H9 (cell line): ENCODE results near the gene PTPRN2. TPM values are rescaled to one million over a fixed set of nuclear protein-coding genes. Genes with fewer than 3 reads are reported as not detected.

Experiments used
- DNase-seq: peaks from one replicate; pipeline ENCODE4 v3.0.0-alpha.2; 2017
- H2AFZ ChIP-seq: one replicate; pipeline ENCODE4 v1.6.1; 2013; ENCODE audit warnings: mild to moderate bottlenecking, low read length, control low read depth, moderate library complexity
- H2AK5ac ChIP-seq: 2 replicates; pipeline ENCODE4 v1.6.1; 2013; ENCODE audit warnings: low read length, control low read depth, mixed read lengths; ENCODE audit not compliant: insufficient read length
- H2BK120ac ChIP-seq: one replicate; pipeline ENCODE4 v1.6.1; 2013; ENCODE audit warnings: low read depth, mild to moderate bottlenecking, low read length, control low read depth, inconsistent platforms; ENCODE audit not compliant: poor library complexity, severe bottlenecking
- H2BK12ac ChIP-seq: 2 replicates; pipeline ENCODE4 v1.6.1; 2013; ENCODE audit warnings: low read length, control low read depth, mixed read lengths, low read depth; ENCODE audit not compliant: insufficient read length
- H2BK15ac ChIP-seq: 2 replicates; pipeline ENCODE4 v1.6.1; 2013; ENCODE audit warnings: low read depth, low read length, control low read depth
- H2BK20ac ChIP-seq: one replicate; pipeline ENCODE4 v1.6.1; 2013; ENCODE audit warnings: low read depth, mild to moderate bottlenecking, low read length, control low read depth, inconsistent platforms; ENCODE audit not compliant: poor library complexity, severe bottlenecking
- H2BK5ac ChIP-seq: 2 replicates; pipeline ENCODE4 v1.6.1; 2013; ENCODE audit warnings: low read length, control low read depth, mixed read lengths; ENCODE audit not compliant: insufficient read length
- H3K14ac ChIP-seq: 2 replicates; pipeline ENCODE4 v1.6.1; 2013; ENCODE audit warnings: low read length, control low read depth; ENCODE audit not compliant: insufficient read depth
- H3K18ac ChIP-seq: 2 replicates; pipeline ENCODE4 v1.6.1; 2013; ENCODE audit warnings: low read depth, mild to moderate bottlenecking, mixed read lengths, low read length, control low read depth; ENCODE audit not compliant: insufficient read length
- H3K23ac ChIP-seq: 2 replicates; pipeline ENCODE4 v1.6.1; 2013; ENCODE audit warnings: low read length, control low read depth, mixed read lengths, low read depth; ENCODE audit not compliant: insufficient read length
- H3K23me2 ChIP-seq: 2 replicates; pipeline ENCODE4 v1.6.1; 2013; ENCODE audit warnings: low read depth, mild to moderate bottlenecking, mixed read lengths, low read length, control low read depth; ENCODE audit not compliant: insufficient read length, poor library complexity, severe bottlenecking
- H3K27ac ChIP-seq: 2 replicates; pipeline ENCODE4 v1.5.1; 2013; ENCODE audit warnings: low read length, control low read depth, mixed read lengths, low read depth; ENCODE audit not compliant: insufficient read length
- H3K27me3 ChIP-seq: 2 replicates; pipeline ENCODE4 v1.6.1; 2013; ENCODE audit warnings: low read length, control low read depth, inconsistent platforms; ENCODE audit not compliant: insufficient read depth
- H3K4ac ChIP-seq: 2 replicates; pipeline ENCODE4 v1.6.1; 2013; ENCODE audit warnings: low read depth, mild to moderate bottlenecking, control low read depth, inconsistent platforms, low read length, moderate library complexity
- H3K4me1 ChIP-seq: 2 replicates; pipeline ENCODE4 v1.6.1; 2013; ENCODE audit warnings: low read length, control low read depth, inconsistent platforms; ENCODE audit not compliant: insufficient read depth
- H3K4me2 ChIP-seq: 2 replicates; pipeline ENCODE4 v1.6.1; 2013; ENCODE audit warnings: low read length, control low read depth, mixed read lengths; ENCODE audit not compliant: insufficient read length, insufficient read depth
- H3K56ac ChIP-seq: 2 replicates; pipeline ENCODE4 v1.6.1; 2013; ENCODE audit warnings: low read depth, mild to moderate bottlenecking, mixed read lengths, low read length, control low read depth; ENCODE audit not compliant: insufficient read length
- H3K79me1 ChIP-seq: 2 replicates; pipeline ENCODE4 v1.6.1; 2013; ENCODE audit warnings: low read depth, mild to moderate bottlenecking, moderate library complexity, low read length, control low read depth, inconsistent platforms; ENCODE audit not compliant: insufficient read depth, poor library complexity, severe bottlenecking
- H3K79me2 ChIP-seq: 2 replicates; pipeline ENCODE4 v1.6.1; 2013; ENCODE audit warnings: low read length, control low read depth, inconsistent platforms; ENCODE audit not compliant: insufficient read depth
- H3K9ac ChIP-seq: 2 replicates; pipeline ENCODE4 v1.6.1; 2013; ENCODE audit warnings: low read length, control low read depth, mixed read lengths; ENCODE audit not compliant: insufficient read length; ENCODE audit errors: extremely low read depth
- H3K9me3 ChIP-seq: one replicate; pipeline ENCODE4 v1.6.1; 2013; ENCODE audit warnings: low read depth, low read length, inconsistent platforms; ENCODE audit not compliant: control insufficient read depth
- H3T11ph ChIP-seq: one replicate; pipeline ENCODE4 v1.6.1; 2013; ENCODE audit warnings: mild to moderate bottlenecking, low read length, control low read depth, inconsistent platforms
- H4K20me1 ChIP-seq: one replicate; pipeline ENCODE4 v1.6.1; 2013; ENCODE audit not compliant: control insufficient read depth, insufficient read length, insufficient read depth
- H4K5ac ChIP-seq: 2 replicates; pipeline ENCODE4 v1.6.1; 2013; ENCODE audit warnings: low read depth, mild to moderate bottlenecking, mixed read lengths, low read length, control low read depth; ENCODE audit not compliant: insufficient read length
- H4K8ac ChIP-seq: replicated peaks from 2 replicates; pipeline ENCODE4 v1.6.1; 2013; ENCODE audit warnings: low read length, control low read depth, mixed read lengths, low read depth; ENCODE audit not compliant: insufficient read length
- H4K91ac ChIP-seq: 2 replicates; pipeline ENCODE4 v1.6.1; 2013; ENCODE audit warnings: low read depth, mild to moderate bottlenecking, moderate library complexity, mixed read lengths, low read length, control low read depth; ENCODE audit not compliant: insufficient read length
- H3K27ac Mint-ChIP-seq, 3 experiments: 2 replicates in 2 of 3; 3 replicates in 1 of 3; pipeline ENCODE4 v1.8.0; 2020 to 2021; ENCODE audit warnings: mixed read lengths in 3 of 3, mild to moderate bottlenecking in 1 of 3, moderate library complexity in 1 of 3
- H3K27me3 Mint-ChIP-seq: 2 replicates; pipeline ENCODE4 v1.8.0; 2021; ENCODE audit warnings: low read depth, mild to moderate bottlenecking, moderate library complexity, mixed read lengths
- H3K36me3 Mint-ChIP-seq, 3 experiments: 2 replicates in 2 of 3; 3 replicates in 1 of 3; pipeline ENCODE4 v1.8.0; 2020 to 2021; ENCODE audit warnings: low read depth in 3 of 3, mixed read lengths in 3 of 3; ENCODE audit not compliant: insufficient read depth in 1 of 3
- H3K4me1 Mint-ChIP-seq, 2 experiments: 2 replicates each; pipeline ENCODE4 v1.8.0; 2020; ENCODE audit warnings: mixed read lengths in 2 of 2
- H3K4me3 Mint-ChIP-seq, 2 experiments: 2 replicates in 1 of 2; 3 replicates in 1 of 2; pipeline ENCODE4 v1.8.0; 2020 to 2021; ENCODE audit warnings: mild to moderate bottlenecking in 2 of 2, mixed read lengths in 2 of 2, moderate library complexity in 1 of 2
- H3K9me3 Mint-ChIP-seq, 2 experiments: 2 replicates in 1 of 2; 3 replicates in 1 of 2; pipeline ENCODE4 v1.8.0; 2020; ENCODE audit warnings: mild to moderate bottlenecking in 2 of 2, mixed read lengths in 2 of 2, moderate library complexity in 1 of 2
- CTCF ChIP-seq: fragments of 200-600 bp; sonication (generic); conservative IDR thresholded peaks from 3 replicates; pipeline ENCODE4 v1.8.0; 2021; ENCODE audit warnings: antibody characterized with exemption, mild to moderate bottlenecking
- WGBS: extraction: QIAGEN DNeasy Blood & Tissue Kit; methylation state at CpG from one replicate; pipeline ENCODE4 v1.1.7; 2013; ENCODE audit warnings: missing lambda C conversion rate, low lambda C conversion rate, mixed read lengths; ENCODE audit not compliant: insufficient read length; ENCODE audit errors: extremely low coverage; 5-methylcytosine and 5-hydroxymethylcytosine counted together
- total RNA-seq: library from RNA; stranded (reverse); gene quantifications from 2 replicates; pipeline ENCODE4 v1.2.1, GENCODE V29; 2021

PTPRN2 gene
- total RNA-seq, 1 experiment from 2014 or later, result 5.2 TPM

- H3K4me1 ChIP-seq, result no peaks in the 10 kb centered on the region
- H3K9ac ChIP-seq, result no peak overlapping the region
- no peaks in the 10 kb centered on the region; the same call in 1 of the 2 replicates for H3K27me3 ChIP-seq
- no peak overlapping the region for H3K4ac ChIP-seq
- no peak for TF ChIP-seq CTCF
- H3K18ac ChIP-seq, result no peak overlapping the region
- no peak overlapping the region for H3K4me2 ChIP-seq
- Mint-ChIP-seq H3K9me3 (no peaks in the 10 kb centered on the region), H3K4me1 (peaks cover 11 to 17% of the 10 kb centered on the region in 2 experiments), H3K36me3 (peaks cover 0 to 3% (median 0%) of the 10 kb centered on the region in 3 experiments; a peak in 1 of 7 replicates), H3K4me3 (no peak overlapping the region), H3K27ac (no peak overlapping the region; a peak in 1 of 7 replicates), H3K27me3 (peaks cover 7% of the 10 kb centered on the region)
- WGBS, result no CpG with 5 or more reads among the region's 12 CpGs
- H2BK12ac ChIP-seq, result no peak overlapping the region
- no peak overlapping the region for H4K8ac ChIP-seq
- H3K27ac ChIP-seq, result no peak overlapping the region
- H3K23me2 ChIP-seq, result peaks cover 4% of the 10 kb centered on the region
- no peak overlapping the region for H2BK15ac ChIP-seq
- no peak overlapping the region for H2AK5ac ChIP-seq
- H3T11ph ChIP-seq, result no peak overlapping the region
- no peak overlapping the region for H2BK20ac ChIP-seq
- H2BK5ac ChIP-seq, result no peak overlapping the region
- DNase-seq, result peak; percentile 27
- H2BK120ac ChIP-seq, result no peak overlapping the region
- no peaks in the 10 kb centered on the region for H3K79me2 ChIP-seq
- H3K79me1 ChIP-seq, result no peaks in the 10 kb centered on the region
- no peak overlapping the region for H3K23ac ChIP-seq
- no peak overlapping the region for H2AFZ ChIP-seq
- no peaks in the 10 kb centered on the region for H3K9me3 ChIP-seq
- H3K14ac ChIP-seq, result no peak overlapping the region
- H4K5ac ChIP-seq, result no peak overlapping the region
- H4K20me1 ChIP-seq, result no peaks in the 10 kb centered on the region
- H3K56ac ChIP-seq, result no peak overlapping the region
- no peak overlapping the region for H4K91ac ChIP-seq
Observed at GRCh38 chr7:157789094-157789493, 798.5 kb downstream of the PTPRN2 start.
